OCI-LY1 (cell line): Measurements from ENCODE around the gene VWA5B1.

ENCODE experiments used
- EZH2 ChIP-seq: fragments of 200-600 bp; sonication (generic), shearing (Covaris generic); IDR thresholded peaks from 2 replicates; pipeline ENCODE4 v1.8.0; 2017; ENCODE audit warnings: borderline replicate concordance, mixed run types, mild to moderate bottlenecking, antibody characterized with exemption, low read length, moderate library complexity, mixed read lengths
- TF ChIP-seq, protein P1 (sequence below): fragments of 200-600 bp; sonication (generic), shearing (Covaris generic); IDR thresholded peaks from 2 replicates; pipeline ENCODE4 v1.5.1; 2017; ENCODE audit warnings: mild to moderate bottlenecking, antibody characterized with exemption, low read length, moderate library complexity, mixed read lengths

DNA sequence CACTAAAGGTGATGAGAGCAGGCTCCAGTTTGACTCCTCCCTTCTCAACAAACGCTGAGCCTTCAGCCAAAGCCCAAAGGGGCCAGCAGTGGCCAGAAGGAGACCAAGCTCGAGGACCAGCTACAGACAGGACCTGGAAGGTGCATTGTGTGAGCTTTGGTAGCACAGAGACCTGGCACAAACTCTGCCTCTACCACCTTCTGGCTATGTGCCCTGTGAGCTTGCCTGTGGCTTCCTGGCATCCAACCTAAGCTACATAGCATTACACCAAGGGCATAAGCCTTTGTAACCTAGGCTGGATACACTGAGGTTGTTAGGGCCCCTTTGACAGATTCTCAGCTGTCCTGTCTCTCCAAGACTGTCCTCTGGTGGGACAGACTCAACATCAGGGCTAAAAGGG is 6.6 kb upstream of the VWA5B1 start:
- TF ChIP-seq, protein P1, sequence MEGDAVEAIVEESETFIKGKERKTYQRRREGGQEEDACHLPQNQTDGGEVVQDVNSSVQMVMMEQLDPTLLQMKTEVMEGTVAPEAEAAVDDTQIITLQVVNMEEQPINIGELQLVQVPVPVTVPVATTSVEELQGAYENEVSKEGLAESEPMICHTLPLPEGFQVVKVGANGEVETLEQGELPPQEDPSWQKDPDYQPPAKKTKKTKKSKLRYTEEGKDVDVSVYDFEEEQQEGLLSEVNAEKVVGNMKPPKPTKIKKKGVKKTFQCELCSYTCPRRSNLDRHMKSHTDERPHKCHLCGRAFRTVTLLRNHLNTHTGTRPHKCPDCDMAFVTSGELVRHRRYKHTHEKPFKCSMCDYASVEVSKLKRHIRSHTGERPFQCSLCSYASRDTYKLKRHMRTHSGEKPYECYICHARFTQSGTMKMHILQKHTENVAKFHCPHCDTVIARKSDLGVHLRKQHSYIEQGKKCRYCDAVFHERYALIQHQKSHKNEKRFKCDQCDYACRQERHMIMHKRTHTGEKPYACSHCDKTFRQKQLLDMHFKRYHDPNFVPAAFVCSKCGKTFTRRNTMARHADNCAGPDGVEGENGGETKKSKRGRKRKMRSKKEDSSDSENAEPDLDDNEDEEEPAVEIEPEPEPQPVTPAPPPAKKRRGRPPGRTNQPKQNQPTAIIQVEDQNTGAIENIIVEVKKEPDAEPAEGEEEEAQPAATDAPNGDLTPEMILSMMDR: no peak
- no peak for TF ChIP-seq EZH2
